ENCODE results near the gene DIDO1.

DIDO1 gene

GRCh38 chr20:62935968-62936585 lies 9.8 kb upstream of the DIDO1 start:
- H3K27me3 ChIP-seq (replicated peaks; ENCODE audit: insufficient read depth, low read length) = no peaks in the 10 kb centered on the region
- H3K9me2 ChIP-seq (replicated peaks; ENCODE audit: insufficient read depth, low read length) = no peaks in the 10 kb centered on the region
- H3K36me3 ChIP-seq (replicated peaks; ENCODE audit: insufficient read depth, low read length) = no peaks in the 10 kb centered on the region; the same call in 1 of the 2 replicates
- TF ChIP-seq EZH2 (optimal IDR thresholded peaks at IDR 0.05; ENCODE audit: low read depth, low read length) (no peak), CTCF (IDR thresholded peaks at IDR 0.05; ENCODE audit: low read length) (no peak), EZH2phosphoT487 (IDR thresholded peaks at IDR 0.05; ENCODE audit: low read length) (no peak)
- peak overlapping the region; percentile 85; the same call in 1 of the 2 replicates for H3K4me2 ChIP-seq (ENCODE audit: low read depth, low read length)
- peaks cover 94% of the 10 kb centered on the region for H3K79me2 ChIP-seq (ENCODE audit: low read length)
- H3F3A ChIP-seq (ENCODE audit: insufficient read depth, low read length) = peaks cover 8% of the 10 kb centered on the region
- H3K27ac ChIP-seq (ENCODE audit: low read length) = no peak overlapping the region
- no peak overlapping the region for H2AFZ ChIP-seq (ENCODE audit: low read length)
- H4K20me1 ChIP-seq (ENCODE audit: insufficient read depth, low read length) = peaks cover 11% of the 10 kb centered on the region; the same call in 1 of the 2 replicates
- peaks cover 18% of the 10 kb centered on the region for H3K4me1 ChIP-seq (ENCODE audit: low read length)
- H3K4me3 ChIP-seq (ENCODE audit: low read length) = no peak overlapping the region; the same call in 1 of the 2 replicates
- no peak overlapping the region for H3K9ac ChIP-seq (ENCODE audit: low read length)
- no peaks in the 10 kb centered on the region for H3K9me3 ChIP-seq (replicated peaks; ENCODE audit: insufficient read depth, low read length)
- DNase-seq = no peak

GRCh38 chr20:62935204-62935967 lies 9.1 kb upstream of the DIDO1 start:
- H3K79me2 ChIP-seq (ENCODE audit: low read length) = peaks cover 94% of the 10 kb centered on the region
- no peaks in the 10 kb centered on the region; the same call in 1 of the 2 replicates for H3K36me3 ChIP-seq (replicated peaks; ENCODE audit: insufficient read depth, low read length)
- no peak overlapping the region for H2AFZ ChIP-seq (ENCODE audit: low read length)
- no peaks in the 10 kb centered on the region for H3K9me2 ChIP-seq (replicated peaks; ENCODE audit: insufficient read depth, low read length)
- no peak overlapping the region for H3K4me3 ChIP-seq (ENCODE audit: low read length)
- no peaks in the 10 kb centered on the region for H3K9me3 ChIP-seq (replicated peaks; ENCODE audit: insufficient read depth, low read length)
- no peak overlapping the region for H3K27ac ChIP-seq (ENCODE audit: low read length)
- peaks cover 8% of the 10 kb centered on the region for H3F3A ChIP-seq (ENCODE audit: insufficient read depth, low read length)
- no peak overlapping the region for H3K9ac ChIP-seq (ENCODE audit: low read length)
- no peak for DNase-seq
- no peaks in the 10 kb centered on the region for H3K27me3 ChIP-seq (replicated peaks; ENCODE audit: insufficient read depth, low read length)
- H4K20me1 ChIP-seq (ENCODE audit: insufficient read depth, low read length) = peaks cover 11% of the 10 kb centered on the region; the same call in 1 of the 2 replicates
- no peak overlapping the region for H3K4me2 ChIP-seq (ENCODE audit: low read depth, low read length)
- peaks cover 18% of the 10 kb centered on the region for H3K4me1 ChIP-seq (ENCODE audit: low read length)
- TF ChIP-seq EZH2phosphoT487 (IDR thresholded peaks at IDR 0.05; ENCODE audit: low read length) = no peak
- no peak for TF ChIP-seq CTCF (IDR thresholded peaks at IDR 0.05; ENCODE audit: low read length)
- TF ChIP-seq EZH2 (optimal IDR thresholded peaks at IDR 0.05; ENCODE audit: low read depth, low read length) = no peak

- H3K4me1 ChIP-seq (ENCODE audit: low read length) = peaks cover 9% of the 10 kb centered on the region; the same call in 1 of the 2 replicates
- H3K27ac ChIP-seq (ENCODE audit: low read length) = no peak overlapping the region
- H3K9ac ChIP-seq (ENCODE audit: low read length) = no peak overlapping the region
- peaks cover 15% of the 10 kb centered on the region; the same call in 1 of the 2 replicates for H4K20me1 ChIP-seq (ENCODE audit: insufficient read depth, low read length)
- no peak overlapping the region for H3K4me2 ChIP-seq (ENCODE audit: low read depth, low read length)
- H3K9me2 ChIP-seq (replicated peaks; ENCODE audit: insufficient read depth, low read length) = no peaks in the 10 kb centered on the region
- H3K79me2 ChIP-seq (ENCODE audit: low read length) = peaks cover 94% of the 10 kb centered on the region
- H3K4me3 ChIP-seq (ENCODE audit: low read length) = no peak overlapping the region
- H3F3A ChIP-seq (ENCODE audit: insufficient read depth, low read length) = peaks cover 7% of the 10 kb centered on the region
- no peak overlapping the region for H2AFZ ChIP-seq (ENCODE audit: low read length)
- TF ChIP-seq EZH2 (optimal IDR thresholded peaks at IDR 0.05; ENCODE audit: low read depth, low read length) (no peak), EZH2phosphoT487 (IDR thresholded peaks at IDR 0.05; ENCODE audit: low read length) (no peak), CTCF (IDR thresholded peaks at IDR 0.05; ENCODE audit: low read length) (no peak)
- H3K9me3 ChIP-seq (replicated peaks; ENCODE audit: insufficient read depth, low read length) = no peaks in the 10 kb centered on the region
- no peak for DNase-seq
- no peaks in the 10 kb centered on the region; the same call in 1 of the 2 replicates for H3K36me3 ChIP-seq (replicated peaks; ENCODE audit: insufficient read depth, low read length)
- no peaks in the 10 kb centered on the region for H3K27me3 ChIP-seq (replicated peaks; ENCODE audit: insufficient read depth, low read length)
These were observed 7.7 kb upstream of the DIDO1 start for GRCh38 chr20:62933966-62934365.
